ENCODE data around the gene SMPD3. TPM values are rescaled to one million over a fixed set of nuclear protein-coding genes. Genes with fewer than 3 reads are reported as not detected.

Gene SMPD3
- total and polyA plus RNA-seq, 2 of the 8 experiments (the other 6 are each of a cell fraction or from before 2014, with no cell fraction given), result 0.39 to 1.3 TPM

DNA sequence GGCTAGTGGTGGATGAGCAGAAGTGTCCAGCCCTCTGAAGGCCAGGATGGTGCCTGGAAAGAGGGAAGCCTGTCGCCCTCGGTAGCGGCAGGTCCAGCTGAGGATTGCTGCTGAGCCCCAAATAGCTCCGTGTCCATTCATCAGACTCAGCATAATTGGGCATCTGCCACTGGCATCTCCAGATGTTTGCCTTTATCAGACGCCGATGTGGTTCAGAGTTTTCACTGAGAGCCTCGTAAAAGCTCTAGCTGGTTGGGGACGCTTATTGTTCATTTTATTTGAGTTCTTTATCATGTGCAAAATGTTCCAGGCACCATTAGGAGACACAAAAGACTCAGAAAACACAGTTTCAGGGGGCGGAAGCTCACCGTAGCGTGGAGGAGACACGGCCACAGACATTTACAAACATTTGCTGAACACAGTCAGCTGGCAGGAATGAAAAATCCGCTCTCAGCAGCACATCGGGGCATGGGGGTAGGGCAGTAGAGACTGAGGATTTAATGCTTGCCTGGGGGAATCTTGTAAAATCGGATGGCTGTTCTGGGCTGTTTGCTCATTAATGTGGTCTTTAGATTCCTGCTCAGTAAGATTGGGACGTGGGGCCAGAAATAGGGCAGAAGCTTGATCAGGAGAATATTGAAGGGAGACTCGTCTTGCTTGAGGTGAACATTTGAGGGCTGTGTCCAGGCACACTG is 41.7 kb downstream of the SMPD3 start:
- H3K23me2 ChIP-seq (ENCODE audit: low read depth, low read length), result no peaks in the 10 kb centered on the region
- H3K23ac ChIP-seq (ENCODE audit: insufficient read length), result no peak overlapping the region
- H2AK5ac ChIP-seq (ENCODE audit: low read depth, low read length), result no peak overlapping the region
- H3K9me3 ChIP-seq (ENCODE audit: insufficient read depth in 2 of 2, low read depth in 1 of 2, low read length in 1 of 2), result no peaks in the 10 kb centered on the region
- no peak overlapping the region for H2BK15ac ChIP-seq (ENCODE audit: low read length)
- peak overlapping the region; percentile 91 for H2AFZ ChIP-seq (ENCODE audit: low read length)
- peaks cover 0 to 15% (median 6%) of the 10 kb centered on the region in 4 experiments; a peak in 6 of 7 replicates for H3K4me1 ChIP-seq (replicated peaks in 1 of 4; ENCODE audit: control insufficient read depth in 3 of 4, insufficient read depth in 4 of 4, low read length in 3 of 4)
- FAIRE-seq (no peak), DNase-seq (ENCODE audit: low read depth in 1 of 2, low spot score in 2 of 2) (no peak)
- ChIA-PET CTCF (ENCODE audit: partially characterized antibody) (interaction anchor here (0.6 to 4.3 kb wide), 13 partner anchors 10 to 191 kb away, joined by 3 to 41 read pairs (median 6); no protein-coding TSS in a partner anchor), POLR2A (ENCODE audit: partially characterized antibody) (no interaction called here)
- H3K56ac ChIP-seq (replicated peaks; ENCODE audit: insufficient read length, low read depth, low read length), result no peak overlapping the region
- H4K8ac ChIP-seq (ENCODE audit: extremely low read depth, insufficient read depth, low read length), result peak overlapping the region; percentile 35
- H2BK5ac ChIP-seq (ENCODE audit: low read depth, low read length), result no peak overlapping the region
- TF ChIP-seq RBBP5 (IDR thresholded peaks at IDR 0.05; ENCODE audit: borderline replicate concordance, low read depth, low read length) (no peak), MAFK (IDR thresholded peaks at IDR 0.05; ENCODE audit: low read depth, low read length) (no peak), RNF2 (IDR thresholded peaks at IDR 0.05; ENCODE audit: borderline replicate concordance, low read depth, low read length, missing control alignments, poor library complexity, severe bottlenecking) (no peak), GABPA (IDR thresholded peaks at IDR 0.05; ENCODE audit: borderline replicate concordance, insufficient read depth, low read length) (no peak), BACH1 (IDR thresholded peaks at IDR 0.05; ENCODE audit: low read length) (no peak), SIN3A (conservative IDR thresholded peaks at IDR 0.05 in 1 of 2, IDR thresholded peaks at IDR 0.05 in 1 of 2; ENCODE audit: low read depth in 1 of 2, low read length in 2 of 2) (no peak)
- H3K9ac ChIP-seq (replicated peaks in 1 of 4; ENCODE audit: extremely low read depth in 1 of 4, low read depth in 3 of 4, low read length in 3 of 4), result no peak overlapping the region; a peak in 1 of 7 replicates
- no peak overlapping the region for H3K4ac ChIP-seq (replicated peaks; ENCODE audit: insufficient read length, low read depth, low read length)
- no peak overlapping the region for H3K4me3 ChIP-seq (ENCODE audit: extremely low read depth in 1 of 4, insufficient read depth in 2 of 4, low read depth in 3 of 4, low read length in 4 of 4)
- H4K20me1 ChIP-seq (replicated peaks in 1 of 2; ENCODE audit: control insufficient read depth in 1 of 2, insufficient read depth in 2 of 2, low read length in 2 of 2), result peaks cover 0 to 2% of the 10 kb centered on the region in 2 experiments
- no peak overlapping the region for H3K27ac ChIP-seq (ENCODE audit: low read depth, low read length)
- H3K14ac ChIP-seq (ENCODE audit: insufficient read length), result no peak overlapping the region
- H4K5ac ChIP-seq (ENCODE audit: insufficient read length, low read depth, low read length), result no peak overlapping the region
- no peak overlapping the region for H3K4me2 ChIP-seq (ENCODE audit: insufficient read depth in 1 of 2, low read depth in 2 of 2, low read length in 2 of 2)
- no peaks in the 10 kb centered on the region for H3K79me2 ChIP-seq (ENCODE audit: control insufficient read depth in 1 of 2, insufficient read depth in 2 of 2, low read length in 2 of 2)
- no peak overlapping the region for H2BK12ac ChIP-seq (ENCODE audit: low read depth, low read length)
- H3K18ac ChIP-seq (ENCODE audit: extremely low read depth, low read length), result no peak overlapping the region
- 83% methylated on average over 17 of the region's 17 CpGs; no CpG with 5 or more reads in 1 of the 2 experiments for WGBS, 2 experiments (ENCODE audit: extremely low coverage in 1 of 2, insufficient coverage in 1 of 2, insufficient read length in 1 of 2, insufficient replicate concordance in 2 of 2, low coverage in 1 of 2, low lambda C conversion rate in 2 of 2, missing lambda C conversion rate in 1 of 2)
- no peak overlapping the region for H2BK20ac ChIP-seq (ENCODE audit: low read length)
- H2BK120ac ChIP-seq (replicated peaks; ENCODE audit: low read depth, low read length), result no peak overlapping the region
- H3K79me1 ChIP-seq (ENCODE audit: low read depth, low read length), result no peaks in the 10 kb centered on the region
- H3K27me3 ChIP-seq (replicated peaks in 1 of 4; ENCODE audit: control insufficient read depth in 3 of 4, extremely low read depth in 1 of 4, insufficient read depth in 3 of 4, low read length in 3 of 4), result no peaks in the 10 kb centered on the region; a peak in 1 of 7 replicates
- no peak overlapping the region for H4K91ac ChIP-seq (replicated peaks; ENCODE audit: insufficient read length, low read length)
- no peaks in the 10 kb centered on the region for H3K36me3 ChIP-seq (ENCODE audit: control insufficient read depth in 2 of 4, insufficient read depth in 4 of 4, low read length in 3 of 4)
